GM18511 (cell line): ENCODE measurements around the gene FAM174B.
A peak's percentile ranks its signal among the peaks of the same experiment; 100 is the strongest.

Experiments used
- ATAC-seq: cut with Tn5 transposase; IDR thresholded peaks from one replicate; pipeline ENCODE4 v1.9.1; 2021; ENCODE audit warnings: mild to moderate bottlenecking, moderate library complexity; ENCODE audit not compliant: unreplicated experiment

FAM174B gene

DNA sequence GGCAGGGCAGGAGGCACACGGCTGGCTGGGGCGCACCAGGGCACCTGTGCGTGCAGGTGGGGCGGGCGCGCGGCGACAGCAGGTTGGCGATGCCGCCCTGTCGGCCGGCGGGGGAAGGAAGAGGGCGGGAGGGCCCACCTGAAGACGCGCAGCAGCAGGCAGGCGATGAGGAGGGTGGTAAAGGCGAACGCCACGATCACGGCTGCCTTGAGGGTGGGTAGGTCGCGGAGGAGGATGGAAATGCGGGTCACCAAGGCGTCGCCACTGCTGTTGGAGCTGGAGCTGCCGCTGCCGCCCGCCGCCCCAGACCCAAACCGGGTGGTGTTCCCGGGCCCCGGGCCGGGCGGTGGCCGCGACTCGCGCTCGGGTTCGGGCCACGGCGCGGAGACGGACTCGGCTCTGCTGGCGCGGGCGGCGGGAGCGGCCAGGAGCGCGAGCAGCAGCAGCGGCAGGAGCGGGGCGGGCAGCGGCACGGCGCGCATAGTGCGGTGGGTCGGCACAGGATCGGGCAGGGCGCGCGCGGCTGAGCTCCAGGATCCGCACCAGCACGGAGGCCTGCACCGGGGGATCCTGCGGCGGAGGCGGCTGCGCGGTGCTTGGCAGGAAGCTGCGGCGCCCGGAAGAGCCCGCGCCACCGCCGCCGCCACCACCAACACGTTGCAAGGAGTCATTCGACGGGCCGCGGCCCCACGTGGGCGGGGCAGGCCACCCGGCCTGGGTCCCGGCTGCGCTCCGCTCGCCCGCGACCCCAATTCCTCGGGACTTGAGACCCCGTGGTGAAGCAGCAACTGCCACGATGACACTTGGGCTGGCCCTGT lies at the start of gene FAM174B:
FAM174B (minus strand) TSS at position 598 of the 818 bp plus-strand sequence.
- peak; percentile 58 for ATAC-seq

DNA sequence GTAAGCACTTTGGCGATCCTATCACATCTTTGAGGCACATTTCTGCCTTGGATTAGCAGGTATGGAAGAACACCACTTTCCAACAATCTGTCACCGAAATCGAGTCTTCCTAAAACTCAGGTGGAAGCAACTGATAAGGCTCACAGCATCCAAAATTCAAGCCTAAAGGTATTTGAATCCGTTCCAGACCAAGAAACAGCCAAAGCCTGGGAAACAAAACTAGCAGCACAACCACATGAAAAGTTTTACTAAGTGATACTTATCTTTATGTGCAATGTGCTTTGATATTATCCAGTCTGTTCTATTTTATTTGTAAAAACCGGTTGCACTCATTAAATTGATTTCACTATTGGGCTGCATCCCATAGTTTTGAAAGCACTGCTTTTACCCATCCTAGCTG lies 40.5 kb upstream of the FAM174B start:
- ATAC-seq: no peak

DNA sequence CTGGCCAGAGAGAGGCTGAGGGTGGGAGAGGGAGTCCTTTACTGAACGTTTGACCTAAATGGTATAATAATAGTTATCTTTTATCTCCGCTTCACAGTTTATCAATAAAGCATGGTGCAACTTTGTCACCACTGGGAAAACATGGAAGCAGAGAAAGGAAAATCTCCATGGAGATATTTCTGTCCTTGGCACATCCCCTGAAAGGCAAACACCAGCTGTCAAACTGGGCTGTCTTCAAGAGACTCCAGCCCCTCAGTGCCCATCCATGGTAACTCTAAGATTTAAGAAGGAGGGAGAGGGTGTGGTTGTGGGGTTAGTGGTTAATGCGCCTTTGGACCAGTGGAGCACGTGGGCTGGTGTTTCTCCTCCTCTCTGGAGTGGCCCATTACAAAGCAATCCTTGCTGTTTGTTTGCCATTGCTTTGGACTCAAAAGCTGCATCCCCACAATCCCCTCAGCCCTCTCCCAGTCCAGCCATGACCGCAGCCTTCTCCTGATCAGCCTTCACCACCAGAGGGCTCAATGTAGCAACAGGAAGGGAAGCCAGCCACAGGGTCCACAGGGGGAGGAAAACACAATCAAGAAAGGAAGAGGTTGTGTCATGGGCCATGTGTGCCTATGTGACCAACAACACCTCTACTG lies 38.2 kb upstream of the FAM174B start:
- ATAC-seq: no peak

DNA sequence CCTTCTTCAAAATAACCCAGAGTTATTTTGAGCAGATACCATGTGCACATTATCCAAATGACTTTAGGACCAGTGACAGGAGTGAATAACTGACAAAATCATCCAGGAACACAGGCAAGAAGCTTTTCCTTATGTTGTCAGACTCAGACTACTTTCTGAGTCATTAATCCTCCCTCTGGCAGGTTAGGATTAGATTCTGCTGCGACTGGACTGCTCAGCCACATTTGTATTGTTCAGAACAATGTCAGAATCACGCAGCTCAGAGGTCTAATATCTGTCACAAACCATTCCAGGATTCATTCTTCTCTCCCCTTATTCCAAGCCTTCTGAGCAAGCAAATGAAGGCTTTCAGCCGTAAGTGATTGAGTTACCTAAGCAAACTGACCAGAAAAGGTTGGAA lies 34.8 kb upstream of the FAM174B start:
- ATAC-seq: no peak

DNA sequence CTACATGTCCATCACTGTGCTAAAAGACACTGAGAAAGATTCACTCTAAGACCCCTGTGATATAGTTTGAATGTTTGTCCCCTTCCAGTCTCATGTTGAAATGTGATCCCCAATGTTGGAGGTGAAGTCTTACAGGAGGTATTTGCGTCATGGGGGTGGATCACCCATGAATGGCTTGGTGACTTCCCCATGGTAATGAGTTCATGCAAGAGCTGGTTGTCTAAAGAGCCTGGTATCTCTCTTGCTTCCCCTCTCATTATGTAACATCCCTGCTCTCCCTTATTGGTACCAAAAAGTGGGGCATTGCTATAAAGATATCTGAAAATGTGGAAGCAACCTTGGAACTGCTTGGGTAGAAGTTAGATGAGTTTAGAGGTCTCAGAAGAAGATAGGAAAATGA lies 32.2 kb upstream of the FAM174B start:
- ATAC-seq: no peak

DNA sequence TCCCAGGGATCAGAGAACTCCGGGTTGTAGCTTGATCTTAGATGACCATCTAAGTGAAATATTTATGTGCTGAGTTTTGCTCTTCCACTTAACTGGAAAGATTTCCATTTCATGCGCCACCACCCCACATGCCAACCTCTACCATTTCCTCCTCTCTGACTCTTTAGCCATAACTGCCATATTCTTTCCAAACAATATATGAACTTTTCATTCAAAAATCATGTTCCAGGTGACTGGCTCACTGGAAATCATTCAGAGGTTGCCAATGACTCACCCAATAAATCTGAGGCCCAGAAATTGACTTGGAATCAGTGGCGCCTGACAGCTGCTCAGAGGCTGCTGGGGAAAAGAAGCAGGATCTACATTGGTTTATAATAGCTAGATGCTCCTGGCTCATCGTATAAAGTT lies 31.6 kb upstream of the FAM174B start:
- no peak for ATAC-seq

DNA sequence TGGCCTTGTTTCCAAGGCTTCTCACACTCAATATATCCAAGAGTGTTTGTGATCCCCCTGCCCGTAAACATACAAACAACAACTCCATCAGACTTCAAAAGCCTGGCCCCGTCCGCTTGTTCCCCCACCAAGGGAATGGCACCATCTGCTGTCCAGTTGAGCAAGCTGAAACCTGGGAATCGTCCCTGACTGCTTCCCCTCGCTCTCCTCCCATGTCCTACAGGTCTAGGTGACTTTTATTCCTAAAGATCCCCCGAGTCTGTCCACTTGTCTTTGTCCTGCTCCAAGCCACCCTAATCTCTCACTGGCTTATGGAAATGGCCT lies 27.9 kb upstream of the FAM174B start:
- no peak for ATAC-seq

DNA sequence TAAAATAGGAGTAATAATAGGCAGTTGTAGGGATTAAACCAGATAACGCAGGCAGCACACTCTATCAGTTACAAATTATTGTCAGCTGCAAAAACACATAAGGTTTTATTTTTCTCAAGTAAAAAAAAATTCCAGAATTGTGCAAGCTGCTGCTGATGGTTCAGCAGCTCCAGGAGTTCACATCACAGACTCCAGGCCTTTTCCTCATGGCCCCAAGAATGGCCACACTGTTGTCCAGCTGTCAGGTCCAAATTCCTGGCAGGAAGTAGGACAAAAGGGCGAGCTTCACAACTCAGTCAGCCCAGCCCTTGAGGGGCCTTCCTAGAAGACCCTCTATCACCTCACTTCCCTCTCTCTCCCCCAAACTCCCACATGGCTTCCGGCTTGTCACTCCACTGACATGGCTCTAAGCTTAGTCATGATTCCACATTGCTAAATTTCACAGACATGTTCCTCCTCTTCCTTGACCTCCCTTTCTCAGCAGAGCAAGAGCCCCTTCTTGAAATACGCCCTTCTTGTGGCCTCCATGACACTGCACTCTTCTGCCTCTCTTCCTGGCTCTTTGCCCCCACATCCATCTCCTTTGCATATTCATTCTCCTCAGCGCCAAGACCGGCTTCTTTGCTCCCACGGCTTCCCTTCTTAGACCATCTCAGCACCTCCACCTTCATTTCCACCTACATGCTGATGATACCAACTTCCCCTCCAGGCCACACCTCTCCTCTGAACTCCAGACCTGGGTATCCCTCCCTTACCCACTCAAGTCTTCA lies 27.4 kb upstream of the FAM174B start:
- ATAC-seq: no peak

DNA sequence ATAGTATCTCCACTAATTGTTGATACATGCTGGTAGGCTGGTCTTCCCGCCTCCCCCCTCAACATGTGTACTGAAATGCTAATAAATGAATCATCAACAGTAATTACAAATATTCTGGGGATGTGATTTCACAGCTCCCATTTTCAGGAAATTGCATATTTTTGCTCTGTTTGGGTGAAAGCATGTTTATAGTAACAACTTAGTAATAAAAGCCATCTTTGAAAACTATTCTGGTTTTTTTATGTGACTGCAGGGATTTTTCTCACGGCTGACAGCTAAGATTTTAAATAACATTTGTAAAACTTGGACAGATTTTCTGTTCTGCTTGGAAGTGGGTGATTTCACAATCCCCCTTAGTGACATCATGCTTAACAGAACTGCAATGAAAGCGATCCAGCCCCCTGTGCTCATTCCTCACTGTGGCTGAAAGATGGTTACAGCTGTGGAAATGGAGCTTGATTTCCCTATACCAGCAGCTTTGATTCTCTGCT lies 25.6 kb upstream of the FAM174B start:
- ATAC-seq: no peak

DNA sequence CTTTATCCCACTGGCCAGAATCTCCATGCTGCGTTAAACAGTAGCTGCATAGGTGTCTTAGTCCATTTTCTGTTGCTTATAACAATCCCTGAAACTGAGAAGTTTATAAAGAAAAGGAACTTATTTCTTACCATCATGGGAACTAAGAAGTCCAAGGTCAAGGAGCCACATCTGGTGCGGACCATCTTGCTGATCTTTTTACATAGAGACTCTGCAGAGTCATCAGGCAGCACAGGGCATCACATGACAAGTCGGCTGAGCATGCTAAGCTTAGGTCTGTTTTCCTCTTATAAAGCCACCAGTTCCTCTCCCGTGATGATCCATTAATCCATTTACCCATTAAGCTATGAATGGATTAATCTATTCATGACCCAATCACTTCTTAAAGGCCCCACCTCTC lies 22.4 kb upstream of the FAM174B start:
- ATAC-seq: no peak

DNA sequence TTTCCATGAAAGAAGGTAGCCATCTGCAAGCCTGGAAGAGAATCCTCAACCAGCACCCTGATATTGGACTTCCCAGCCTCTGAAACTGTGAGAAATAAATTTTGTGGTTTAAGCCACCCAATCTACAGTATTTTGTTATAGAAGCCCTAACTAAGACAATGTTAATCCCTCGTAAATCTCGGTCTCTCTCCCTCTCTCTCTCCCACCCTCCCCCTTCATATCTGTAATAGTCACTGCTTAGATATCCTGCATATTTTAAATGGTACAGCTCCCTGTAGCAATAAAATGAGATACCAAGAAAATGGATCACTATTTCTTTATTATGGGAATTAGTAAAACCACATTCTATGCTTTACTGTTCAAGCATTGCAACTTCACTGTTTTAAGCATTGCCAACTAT lies 21.0 kb upstream of the FAM174B start:
- no peak for ATAC-seq

DNA sequence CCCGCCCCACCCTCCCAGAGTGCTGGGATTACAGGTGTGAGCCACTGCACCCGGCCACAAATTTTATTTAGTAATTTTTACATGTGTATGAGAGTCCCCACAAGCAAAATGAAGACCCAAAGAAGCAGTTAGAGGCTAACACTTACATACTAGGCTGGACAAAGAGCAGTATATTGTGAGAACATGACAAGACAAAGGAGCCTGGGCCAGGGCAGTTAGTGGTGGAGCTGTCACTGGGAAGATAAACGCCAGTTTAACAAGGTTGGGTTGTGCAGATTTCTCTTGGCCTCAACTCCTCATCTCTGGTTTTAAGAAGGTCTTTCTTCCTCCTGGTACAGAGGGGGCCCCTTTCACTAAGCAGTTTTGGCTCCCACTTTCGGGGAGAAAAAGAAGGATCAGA lies 19.9 kb upstream of the FAM174B start:
- no peak for ATAC-seq

DNA sequence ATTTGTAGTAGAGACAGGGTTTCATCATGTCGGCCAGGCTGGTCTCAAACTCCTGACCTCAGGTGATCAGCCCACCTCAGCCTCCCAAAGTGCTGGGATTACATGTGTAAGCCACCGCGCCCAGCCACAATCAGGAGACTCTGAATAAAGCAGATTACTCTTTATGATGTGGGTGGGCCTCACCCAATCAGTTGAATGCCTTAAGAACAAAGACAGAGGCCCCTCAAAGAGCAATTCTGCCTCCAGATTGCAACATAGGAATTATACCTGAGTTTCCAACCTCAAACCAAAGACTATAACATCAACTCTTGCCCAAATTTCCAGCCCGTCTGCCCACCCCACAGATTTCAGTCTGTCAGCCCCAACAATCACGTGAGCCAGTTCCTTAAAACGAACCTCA lies 18.8 kb upstream of the FAM174B start:
- ATAC-seq: no peak

DNA sequence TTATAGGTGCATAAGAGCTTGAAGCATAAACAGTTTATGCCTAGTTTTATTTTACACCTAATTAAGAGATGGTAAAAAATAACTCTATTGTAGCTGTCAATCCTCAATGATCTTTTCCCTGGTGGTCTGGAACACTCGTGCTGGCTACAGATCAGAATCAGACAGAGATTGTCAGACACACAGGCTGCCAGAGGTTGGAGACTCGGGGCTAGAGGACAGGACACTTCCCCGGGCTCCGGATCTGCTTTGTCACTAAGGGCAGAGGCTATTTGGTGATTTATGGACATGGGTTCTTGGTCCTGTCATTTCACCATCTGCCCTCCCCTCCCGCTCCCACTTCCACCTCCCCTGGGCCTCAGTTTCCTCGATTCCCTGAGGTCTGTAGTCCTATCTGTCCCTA lies 16.5 kb upstream of the FAM174B start:
- no peak for ATAC-seq

DNA sequence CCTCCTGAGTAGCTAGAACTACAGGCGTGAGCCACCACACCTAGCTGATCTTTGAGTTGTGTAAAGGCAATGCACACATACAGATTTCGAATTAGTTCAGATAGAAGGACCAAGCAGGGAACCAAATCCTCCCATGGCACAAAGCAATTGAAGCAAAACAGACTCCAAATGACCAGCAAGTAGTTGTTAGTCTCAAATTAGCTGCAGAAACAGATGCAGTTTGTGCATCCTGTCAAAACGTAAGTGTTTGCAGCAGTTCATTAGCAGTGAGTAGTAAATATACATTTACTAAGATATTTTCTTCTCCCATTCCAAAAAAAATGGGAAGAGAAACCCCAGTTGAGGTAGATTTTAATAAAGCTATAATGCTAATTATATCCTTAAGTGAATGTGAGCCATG lies 15.8 kb upstream of the FAM174B start:
- ATAC-seq: no peak

DNA sequence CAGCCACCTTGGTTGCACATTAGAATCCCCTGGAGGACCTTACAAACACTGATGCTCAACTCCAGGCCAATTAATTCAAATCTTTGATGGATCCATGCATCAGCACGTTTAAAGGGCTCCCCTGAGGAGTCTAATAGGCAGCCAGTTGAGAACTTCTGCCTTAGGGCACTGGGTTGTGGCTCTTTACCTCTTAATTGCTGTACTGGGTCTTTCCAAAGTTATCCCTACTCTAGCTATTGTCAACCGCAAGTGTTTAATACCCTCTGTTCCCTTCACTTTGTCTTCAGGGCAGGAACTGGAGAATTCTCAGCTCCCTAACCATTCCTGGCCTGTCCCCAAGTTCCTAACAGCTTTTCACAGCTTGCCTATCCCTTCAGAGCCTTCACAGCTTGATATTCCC lies 15.0 kb upstream of the FAM174B start:
- ATAC-seq: no peak

DNA sequence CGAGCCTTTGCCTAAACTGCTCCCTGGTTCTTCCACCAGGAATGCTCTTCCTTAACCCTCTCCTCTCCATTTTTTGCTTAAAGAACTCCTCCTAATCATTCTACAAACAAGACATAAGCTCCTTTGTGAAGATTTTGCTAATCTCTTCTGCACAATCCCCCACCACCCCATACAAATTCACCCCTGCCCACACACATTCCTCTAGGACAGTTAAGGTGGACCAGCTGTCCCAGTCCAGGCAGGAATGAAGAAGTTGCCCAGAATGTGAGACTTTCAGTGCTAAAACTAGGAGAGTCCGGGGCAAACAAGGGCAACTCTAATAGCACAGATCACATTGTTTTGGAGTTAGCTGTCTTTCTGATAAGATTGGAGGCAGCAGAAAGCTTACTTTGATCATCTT lies 13.9 kb upstream of the FAM174B start:
- ATAC-seq: no peak

DNA sequence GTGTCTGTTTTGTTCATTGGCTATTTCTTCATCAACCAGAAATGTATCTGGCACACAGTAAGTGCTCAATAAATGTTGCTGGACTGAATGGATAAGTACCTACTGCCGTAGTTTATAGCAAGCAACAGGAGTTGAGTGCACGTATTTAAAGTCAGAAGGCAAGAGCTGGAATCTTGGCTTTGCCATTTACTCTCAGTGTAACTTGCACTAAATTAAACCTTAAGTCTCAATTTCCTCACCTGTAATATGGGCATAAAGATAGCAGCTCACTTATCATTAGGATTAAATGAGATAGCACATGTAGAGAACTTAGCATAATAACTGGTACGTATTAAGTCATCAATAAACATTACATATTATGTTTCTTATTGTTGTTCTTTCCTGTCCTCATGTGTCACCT lies 13.0 kb upstream of the FAM174B start:
- ATAC-seq: no peak

DNA sequence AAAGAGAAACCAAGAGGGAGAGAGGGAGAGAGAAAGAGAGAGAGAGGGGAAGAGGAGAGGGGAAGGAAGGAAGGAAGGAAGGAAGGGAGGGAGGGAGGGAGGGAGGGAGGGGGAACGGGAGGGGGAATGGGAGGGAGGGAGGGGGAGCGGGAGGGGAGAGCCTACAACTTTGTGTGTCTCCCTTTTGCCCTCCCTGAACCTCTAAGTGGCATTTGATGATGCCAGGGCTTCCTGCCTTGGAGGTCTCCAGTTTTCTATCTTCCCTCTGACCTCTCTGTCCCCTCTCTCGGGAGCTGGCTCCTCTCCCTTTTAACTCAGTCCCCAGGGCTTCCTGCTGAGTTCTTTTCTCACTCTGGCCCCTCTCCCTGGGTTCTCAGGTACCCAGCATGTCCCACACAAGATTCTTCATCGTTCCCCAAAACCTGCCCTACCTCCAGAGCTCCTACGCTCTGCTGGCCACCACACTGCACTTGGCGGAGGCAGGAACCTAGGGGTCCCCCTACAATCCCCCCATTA lies 12.5 kb upstream of the FAM174B start:
- ATAC-seq: no peak

DNA sequence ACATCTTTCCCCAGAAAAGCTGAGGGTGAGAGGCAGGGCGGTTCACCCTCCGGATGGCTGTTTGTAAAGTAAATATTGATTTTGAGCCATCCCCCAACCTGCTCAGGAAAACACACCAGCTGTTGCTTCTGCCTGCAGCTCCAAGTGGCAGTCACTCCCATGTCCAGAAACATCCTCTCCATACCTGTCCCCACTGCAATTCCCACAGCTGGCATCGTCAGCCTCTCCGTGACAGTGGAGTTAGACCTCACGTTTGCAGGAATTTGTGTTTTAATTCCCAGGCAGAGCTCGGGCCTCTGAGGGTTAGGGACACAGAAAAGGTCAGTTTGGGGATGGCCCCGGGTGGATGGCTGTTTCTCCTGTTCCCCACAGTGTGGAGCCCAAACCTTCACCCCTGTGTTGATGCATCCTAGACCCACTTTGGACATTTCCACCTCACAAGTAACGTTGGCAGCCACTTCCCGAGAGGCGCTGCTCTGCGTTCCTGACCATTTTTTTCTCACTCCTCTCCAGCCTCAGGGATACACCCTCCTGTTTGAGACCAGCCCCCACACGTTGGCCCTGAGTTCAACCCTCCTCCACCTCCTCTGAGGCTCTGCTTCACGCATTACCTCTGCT lies 11.8 kb upstream of the FAM174B start:
- ATAC-seq: no peak

DNA sequence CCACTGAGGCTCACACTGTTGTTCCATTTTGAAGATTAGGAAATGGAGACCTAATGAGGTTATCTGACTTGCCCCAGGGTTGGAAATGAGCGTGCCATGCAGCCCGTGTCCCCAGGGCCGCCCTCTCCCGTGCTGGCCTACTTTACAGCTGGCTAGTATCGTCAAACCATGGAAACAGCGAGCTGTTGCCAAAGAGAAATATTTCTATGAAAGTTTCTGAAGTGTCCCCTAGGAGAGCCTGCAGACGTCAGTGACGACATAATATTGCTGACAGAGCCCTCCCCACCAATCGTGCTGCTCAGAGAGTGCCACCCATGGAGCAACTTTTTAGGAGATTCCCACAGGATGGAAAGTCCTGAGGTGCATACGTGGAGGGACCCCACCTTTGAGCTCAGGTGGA lies 11.2 kb upstream of the FAM174B start:
- ATAC-seq: no peak
